UCSD-AML1 (cell line): Measurements from ENCODE around the gene AQP12A.

Experiments used
- DNase-seq: peaks from one replicate; lab custom pipeline; 2025; ENCODE audit not compliant: unreplicated experiment; lab: John Stamatoyannopoulos, UW

Gene AQP12A

DNA sequence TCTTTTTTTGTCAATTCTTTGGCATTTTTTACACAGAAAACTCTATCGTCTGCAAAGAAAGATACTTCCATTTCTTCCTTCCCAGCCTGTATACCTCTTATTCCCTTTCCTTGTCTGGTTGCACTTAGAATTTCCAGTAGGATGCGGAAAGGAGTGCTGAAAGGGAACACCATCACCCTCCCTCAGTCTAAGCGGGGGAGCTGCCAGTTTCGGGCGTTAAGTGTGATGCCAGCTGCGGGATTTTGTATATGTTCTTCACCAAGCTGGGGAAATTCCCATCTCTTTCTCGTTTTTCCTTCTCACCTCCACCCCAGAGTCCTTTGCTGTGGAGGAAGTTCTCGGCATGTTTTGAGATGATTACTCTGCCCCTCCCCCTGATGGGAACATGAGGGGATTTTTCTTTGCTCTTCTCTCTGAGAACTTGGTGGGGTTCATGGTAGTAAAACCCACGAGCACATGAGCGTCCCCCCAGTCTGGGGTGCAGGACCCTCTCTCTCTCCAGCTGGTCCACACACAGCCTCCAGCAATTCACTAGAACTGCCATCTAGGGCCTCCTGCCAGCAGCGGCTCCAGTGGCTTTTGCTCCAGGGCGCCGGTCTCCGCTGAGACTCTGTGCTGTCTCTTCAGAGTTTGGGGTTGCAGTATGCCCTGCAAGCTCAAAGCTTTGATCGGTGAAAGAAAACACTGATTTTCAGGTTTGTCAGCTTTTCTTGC is 15.5 kb downstream of the AQP12A start:
- no peak for DNase-seq

DNA sequence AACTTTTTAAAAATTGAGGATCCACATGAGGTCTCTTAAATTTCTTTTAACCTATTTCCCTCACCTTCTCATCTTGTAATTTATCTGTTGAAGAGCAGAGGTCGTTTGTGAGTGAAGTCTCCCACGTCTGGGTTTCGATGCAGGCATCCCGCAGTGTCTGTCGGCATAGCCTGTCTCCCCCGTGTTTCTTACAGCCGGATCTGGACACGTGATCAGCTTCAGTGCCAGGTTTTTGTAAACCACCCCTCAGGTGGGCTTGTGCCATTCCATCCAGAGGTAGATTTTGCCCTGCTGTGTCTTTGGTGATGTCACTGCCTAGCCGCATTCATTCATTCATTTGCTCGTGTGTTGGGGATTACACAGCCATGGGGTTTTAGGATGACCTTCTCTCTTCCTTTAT is 16.2 kb downstream of the AQP12A start:
- no peak for DNase-seq

DNA sequence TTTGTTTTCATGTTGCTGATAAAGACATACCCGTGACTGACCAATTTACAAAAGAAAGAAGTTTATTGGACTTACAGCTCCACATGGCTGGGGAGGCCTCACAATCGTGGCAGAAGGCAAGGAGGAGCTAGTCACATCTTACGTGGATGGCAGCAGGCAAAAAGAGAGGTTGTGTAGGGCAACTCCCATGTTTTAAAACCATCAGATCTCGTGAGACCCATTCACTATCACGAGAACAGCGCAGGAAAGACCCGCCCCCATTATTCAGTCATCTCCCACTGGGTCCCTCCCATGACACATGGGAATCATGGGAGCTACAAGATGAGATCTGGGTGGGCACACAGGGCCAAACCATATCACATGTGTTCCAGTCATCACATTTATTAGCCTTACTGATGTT is 16.8 kb downstream of the AQP12A start:
- DNase-seq: no peak

DNA sequence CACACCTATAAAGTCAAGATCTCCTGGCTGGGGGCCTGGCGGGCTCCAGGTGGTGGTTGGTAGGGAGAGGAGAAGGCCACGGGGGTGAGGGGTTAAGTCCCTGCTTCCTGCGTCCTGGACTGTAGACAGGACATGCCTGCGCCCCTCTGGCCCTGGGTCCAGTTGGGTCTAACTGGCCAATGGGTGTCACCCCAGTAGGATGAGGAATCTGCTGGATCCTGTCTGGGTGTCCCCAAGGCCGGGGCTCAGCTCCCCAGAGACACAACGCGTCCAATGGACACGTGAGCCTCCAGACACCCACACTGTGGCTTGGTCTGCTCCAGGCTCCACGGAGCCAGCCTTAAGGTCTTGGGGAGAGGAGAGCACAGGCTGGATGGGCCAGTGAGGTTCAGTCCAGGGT is 19.6 kb downstream of the AQP12A start:
- no peak for DNase-seq

DNA sequence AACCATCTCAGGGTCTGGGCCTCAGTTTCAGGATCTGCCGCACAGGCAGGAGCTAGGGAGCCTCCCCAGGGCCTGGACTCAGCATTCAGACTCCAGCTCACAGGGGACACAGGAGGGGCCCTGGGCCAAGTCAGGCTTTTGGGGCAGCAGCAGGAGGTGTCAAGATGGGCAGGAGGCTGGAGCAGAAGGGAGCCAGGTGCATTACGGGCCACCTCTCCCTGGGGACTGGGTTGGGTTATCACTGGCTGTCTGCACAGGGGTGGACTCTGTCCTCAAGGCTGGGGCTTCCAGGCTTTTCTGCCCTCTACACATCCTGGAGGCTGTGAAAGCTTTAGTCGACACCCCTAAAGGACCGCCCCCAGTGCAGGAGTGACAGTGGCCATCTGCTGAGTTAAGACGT is 20.0 kb downstream of the AQP12A start:
- DNase-seq: no peak

DNA sequence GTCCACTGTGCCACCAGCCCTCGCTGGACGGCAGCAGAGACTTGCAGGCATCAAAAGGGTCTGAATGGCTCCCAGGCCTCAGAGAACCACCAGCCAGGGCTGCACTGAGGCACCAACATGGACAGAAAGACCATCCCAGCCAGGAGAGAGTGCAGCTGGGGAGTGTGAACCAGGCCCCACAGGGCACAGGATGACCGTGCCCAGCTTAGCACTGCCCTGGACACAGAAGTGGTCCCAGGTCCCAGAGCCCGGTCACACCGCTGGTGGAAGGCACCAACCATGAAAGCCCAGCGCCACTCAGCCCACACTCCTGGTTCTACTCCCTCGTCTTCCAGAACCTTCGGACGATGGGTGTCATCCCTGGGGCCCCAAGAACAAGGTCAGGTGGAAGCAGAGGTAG is 20.5 kb downstream of the AQP12A start:
- DNase-seq: no peak

DNA sequence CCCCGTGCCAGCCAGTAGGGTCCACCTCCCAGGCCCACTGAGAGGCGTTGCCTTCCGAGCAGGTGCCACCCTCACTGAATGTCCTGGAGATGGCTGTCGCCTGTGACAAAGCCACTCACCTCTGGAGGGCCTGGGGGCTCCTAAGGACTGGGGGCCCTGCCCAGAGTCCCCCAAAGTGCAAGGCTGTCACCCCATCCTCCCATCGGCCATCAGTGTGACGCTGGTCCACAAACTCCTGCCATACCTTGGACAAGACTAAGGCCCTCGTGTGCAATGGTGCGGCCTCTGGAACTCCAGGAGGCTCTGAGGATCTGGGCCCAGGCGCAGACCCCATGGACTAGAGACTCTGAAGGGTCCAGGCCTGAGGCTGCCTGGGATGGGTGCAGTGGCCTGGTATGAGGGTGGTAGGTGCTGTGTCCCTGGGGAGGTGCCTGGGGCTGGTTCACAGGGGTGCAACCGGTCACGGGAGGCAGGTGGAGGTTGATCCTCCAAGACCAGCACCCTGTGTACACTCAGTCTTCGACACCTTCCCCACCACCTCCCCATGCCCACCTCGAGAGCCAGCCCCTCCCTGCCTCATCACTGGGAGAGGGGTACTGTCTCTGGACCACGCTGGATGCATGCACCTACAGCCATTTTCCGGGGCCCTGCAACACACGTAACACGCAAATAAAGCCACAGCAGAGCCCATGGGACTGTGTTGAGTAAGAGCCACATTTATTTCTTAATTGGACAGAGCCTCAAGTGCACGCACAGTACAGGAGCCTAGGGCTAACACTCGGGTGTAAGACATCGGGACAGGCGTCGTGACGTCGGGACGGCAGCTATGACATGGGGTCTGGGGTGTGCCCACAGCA is 21.6 kb downstream of the AQP12A start:
- no peak for DNase-seq

DNA sequence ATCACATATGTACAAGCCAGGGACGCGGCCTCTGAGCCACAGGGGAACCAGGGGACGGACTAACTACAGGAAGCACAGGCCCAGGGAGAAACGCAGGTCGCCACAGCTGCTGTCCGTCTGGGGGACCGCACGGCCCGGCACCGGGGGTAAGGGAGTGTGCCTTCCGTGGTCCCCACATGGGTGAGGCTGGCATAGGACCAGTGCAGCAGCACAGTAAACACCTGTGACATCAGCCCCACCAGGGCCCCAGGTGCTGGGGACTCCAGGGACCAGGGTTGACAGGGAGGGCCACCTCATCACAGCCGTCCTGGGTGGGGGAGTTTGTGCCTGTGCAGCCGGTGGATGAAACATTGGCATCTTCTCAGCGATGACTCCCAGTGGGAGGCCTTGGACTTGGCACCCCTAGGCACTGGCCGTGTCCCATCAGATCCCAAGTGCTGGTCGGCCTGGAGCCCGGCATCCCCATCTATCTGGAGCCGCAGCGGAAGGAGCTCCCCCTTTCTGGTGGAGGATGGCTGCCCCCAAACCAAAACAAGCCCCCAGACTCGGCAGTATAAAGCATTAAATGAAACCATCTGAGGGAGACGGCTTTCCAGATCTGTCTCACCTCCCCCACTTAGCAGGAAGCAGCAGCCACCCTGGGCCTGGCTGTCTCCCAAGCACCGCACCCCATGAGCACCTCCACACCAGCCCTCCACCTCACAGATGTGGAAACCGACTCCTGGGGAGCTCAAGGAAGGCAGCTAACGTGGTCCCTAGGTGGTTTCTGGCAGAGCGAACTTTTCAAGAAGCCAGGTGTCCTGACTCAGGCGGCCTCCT is 22.5 kb downstream of the AQP12A start:
- no peak for DNase-seq

DNA sequence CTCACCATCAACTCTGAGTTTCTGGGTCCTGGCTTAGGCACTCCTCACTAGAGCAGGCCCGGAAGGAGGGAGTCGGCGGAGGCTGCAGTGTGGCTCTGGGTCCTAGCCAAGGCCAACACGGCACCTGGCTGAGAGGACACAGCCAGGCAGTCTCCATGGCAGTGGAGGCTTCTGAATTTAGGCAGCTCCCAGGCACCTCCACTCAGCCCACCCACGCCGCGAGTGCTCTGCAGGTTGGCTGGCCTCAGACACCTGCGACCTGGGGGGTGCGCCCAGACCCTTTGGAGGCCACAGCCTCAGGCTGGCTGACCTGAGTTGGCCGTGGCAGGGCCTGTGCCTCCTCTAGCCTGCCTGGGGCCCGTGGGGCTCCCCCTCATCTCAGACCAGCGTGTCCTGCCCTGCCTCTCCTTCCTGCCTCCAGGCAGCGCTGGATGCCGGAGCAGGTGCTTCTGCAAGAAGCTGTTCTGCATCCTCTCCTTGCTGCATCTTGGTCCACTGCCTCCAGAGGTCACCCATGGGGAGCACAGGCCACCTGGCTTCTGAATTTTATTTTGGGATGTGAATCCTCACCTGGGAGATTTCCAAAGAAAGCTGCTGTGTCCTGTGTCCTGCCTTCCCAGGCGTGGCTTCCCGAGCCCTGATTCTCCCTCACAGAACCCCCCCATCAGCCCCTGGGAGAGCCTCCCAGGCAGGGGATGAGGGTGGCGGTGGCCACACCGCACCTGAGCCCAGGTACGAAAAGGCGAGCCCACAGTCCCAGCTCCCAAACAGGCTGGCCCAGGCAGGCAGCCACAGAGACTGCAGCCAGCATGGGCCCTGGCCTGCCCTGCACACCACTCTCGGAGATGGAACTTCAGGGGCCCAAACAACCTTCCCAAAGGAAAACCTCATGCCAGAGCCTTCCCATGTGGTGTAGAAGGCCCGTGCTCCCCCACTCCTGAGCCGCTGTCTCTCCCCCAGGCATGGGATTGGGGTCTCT is 23.4 kb downstream of the AQP12A start:
- DNase-seq: no peak

DNA sequence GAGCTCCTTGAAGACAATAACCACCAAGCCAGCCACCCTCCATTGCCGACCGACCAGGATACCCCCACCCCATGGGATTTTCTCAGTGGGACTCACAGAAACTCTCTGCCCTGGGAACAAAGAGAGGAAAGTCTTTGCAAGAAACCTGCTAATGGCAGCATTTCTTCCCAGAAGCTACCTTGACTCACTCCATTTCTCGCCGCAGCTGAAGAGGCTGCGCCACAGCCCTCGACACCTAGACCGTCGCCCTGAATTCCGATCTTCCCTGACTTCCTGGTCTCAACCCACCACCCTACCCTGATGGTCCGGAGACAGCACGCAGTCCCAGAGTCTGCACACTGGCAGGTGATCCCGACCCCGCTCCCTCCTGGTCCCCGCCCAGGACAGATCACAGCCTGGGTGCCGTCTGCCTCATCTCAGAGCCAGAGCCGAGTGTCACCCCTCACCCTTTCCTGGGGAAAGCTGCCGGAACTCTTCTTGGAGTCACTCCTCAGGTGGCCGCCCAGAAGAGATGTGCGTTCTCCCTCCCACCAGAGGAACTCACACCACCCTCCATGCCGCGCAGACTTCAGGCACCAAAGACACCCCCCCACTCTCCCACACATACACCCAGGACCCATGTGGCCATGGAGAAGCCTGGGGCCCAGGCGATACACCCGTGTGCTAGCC is 24.6 kb downstream of the AQP12A start:
- DNase-seq: no peak

DNA sequence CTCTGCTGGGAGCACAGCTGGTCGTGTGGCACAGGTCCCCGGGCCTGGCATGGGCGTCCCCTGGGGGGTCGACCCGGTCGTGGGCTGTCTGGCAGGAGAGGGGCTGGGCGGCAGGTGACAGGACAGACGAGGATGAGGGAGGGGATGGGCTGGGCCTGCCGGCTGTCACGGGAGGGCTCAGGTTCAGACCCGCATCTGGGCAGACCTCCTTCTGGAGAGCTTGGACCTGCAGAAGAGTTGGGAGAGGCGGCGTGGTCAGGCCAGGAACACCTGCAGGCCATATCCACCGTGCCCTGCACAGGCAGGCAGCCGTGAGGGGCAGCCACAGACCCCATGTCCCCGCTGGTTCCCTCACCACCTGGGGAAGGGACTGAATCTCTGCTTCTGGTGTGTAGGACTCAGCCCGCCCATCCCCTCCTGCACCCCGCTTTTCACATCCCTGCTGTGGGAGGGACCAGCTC is 25.5 kb downstream of the AQP12A start:
- DNase-seq: no peak

DNA sequence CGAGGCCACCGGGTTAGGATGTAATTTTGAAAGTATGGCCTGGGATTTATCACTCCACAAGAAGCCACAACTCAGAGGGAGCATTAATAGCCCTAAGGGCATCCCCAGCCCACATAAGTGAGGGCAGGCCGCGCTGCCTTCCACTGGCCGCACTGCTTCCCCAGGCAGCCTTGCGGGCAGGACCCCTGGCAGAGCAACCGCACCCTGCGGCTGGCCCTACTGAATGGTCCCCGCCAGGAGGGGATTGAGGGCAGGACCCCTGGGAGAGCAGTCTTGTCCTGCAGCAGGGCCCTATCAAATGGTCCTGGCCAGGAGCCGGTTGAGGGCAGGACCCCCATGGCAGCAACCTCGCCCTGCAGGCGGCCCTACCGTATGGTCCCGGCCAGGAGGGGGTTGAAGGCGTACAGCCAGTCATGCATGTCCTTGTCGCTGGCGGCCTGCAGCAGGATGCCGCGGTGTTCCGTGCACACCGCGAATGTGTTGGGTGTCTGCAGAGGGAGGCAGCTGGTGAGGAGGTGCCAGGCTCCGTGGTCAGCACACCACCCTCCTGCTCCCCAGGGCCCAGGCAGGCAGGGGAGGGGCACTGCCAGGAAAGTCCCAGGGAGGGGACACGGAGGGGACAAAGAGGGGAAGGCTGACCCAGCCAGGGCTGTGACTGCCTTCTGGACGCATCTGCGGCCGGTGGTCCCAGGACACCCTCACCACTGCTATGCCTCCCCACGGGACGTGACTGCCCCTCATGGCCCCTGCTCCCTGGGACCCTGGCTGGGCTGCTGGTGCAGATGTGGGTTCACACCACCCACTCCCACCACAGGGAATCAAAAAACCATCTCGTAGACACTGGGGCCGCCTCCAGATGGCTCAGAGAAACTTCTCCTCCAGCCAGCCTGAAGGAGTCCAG is 26.3 kb downstream of the AQP12A start:
- no peak for DNase-seq

DNA sequence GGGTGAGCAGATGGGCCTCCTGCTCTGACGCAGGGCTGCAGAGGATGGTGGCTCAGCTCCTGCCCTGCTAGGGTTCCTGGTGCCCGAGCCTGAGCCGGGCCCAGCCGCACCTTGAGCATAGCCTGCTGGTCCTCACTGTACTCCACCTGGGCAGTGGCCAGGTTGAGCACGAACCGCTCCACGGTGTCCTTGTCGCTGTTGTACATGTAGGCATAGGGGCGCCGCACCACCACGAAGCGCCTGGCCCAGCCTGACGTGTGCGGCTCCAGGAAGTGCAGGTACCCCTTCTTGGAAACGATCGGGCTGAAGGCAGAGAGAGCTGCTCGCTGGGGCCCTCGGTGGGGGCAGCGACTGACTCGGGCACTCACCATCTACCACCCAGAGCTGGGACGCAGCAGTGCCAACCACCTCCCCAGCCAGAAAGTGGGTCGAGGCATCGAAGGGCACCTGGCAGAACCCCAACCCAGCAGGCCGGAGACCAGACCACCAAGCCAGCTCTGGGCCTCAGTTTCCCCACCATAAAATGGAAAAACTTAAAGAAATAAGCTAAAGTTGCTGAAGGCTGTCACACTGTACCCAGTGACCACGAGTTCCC is 27.3 kb downstream of the AQP12A start:
- no peak for DNase-seq

DNA sequence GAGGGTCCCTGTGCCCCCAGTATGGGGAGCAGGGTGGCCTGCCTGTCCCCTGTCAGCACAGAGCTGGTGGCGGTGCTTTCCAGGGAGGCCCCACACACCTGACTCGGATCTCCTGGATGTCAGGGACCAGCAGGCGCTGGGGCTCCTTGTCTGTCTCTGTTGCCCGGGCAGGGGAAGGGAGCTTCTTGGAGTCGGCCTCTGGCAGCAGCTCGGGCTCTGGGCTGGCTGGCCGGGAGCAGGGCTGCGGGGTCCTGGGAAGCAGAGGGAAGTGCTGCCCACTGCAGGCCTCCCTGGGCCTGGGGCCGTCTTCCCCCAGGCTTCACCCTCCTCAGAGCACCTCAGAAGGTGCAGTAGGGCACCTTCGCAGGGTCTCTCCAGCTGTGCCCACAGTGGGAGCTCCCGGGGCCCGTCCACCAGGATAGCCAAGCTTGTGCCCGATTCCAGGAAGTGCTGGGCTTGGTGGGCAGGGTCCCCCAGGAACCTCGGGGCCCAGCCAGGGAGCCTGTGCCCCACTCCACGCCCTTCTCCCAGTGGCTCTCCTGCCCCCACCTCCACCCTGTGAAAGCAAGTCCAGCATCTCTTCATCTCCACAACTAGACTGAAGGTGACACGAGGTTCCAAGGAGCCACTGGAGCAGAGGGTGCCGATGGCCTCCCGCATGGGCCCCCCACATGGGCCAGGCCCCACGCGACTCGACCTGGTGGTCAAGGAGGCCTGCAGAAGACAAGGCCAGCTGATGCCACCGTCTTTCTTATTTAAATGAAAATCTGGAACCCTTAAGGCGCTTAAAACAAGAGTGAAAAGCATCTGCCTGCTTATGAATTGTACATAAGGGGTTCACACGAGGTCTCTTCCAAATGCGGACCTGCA is 28.2 kb downstream of the AQP12A start:
- DNase-seq: no peak

DNA sequence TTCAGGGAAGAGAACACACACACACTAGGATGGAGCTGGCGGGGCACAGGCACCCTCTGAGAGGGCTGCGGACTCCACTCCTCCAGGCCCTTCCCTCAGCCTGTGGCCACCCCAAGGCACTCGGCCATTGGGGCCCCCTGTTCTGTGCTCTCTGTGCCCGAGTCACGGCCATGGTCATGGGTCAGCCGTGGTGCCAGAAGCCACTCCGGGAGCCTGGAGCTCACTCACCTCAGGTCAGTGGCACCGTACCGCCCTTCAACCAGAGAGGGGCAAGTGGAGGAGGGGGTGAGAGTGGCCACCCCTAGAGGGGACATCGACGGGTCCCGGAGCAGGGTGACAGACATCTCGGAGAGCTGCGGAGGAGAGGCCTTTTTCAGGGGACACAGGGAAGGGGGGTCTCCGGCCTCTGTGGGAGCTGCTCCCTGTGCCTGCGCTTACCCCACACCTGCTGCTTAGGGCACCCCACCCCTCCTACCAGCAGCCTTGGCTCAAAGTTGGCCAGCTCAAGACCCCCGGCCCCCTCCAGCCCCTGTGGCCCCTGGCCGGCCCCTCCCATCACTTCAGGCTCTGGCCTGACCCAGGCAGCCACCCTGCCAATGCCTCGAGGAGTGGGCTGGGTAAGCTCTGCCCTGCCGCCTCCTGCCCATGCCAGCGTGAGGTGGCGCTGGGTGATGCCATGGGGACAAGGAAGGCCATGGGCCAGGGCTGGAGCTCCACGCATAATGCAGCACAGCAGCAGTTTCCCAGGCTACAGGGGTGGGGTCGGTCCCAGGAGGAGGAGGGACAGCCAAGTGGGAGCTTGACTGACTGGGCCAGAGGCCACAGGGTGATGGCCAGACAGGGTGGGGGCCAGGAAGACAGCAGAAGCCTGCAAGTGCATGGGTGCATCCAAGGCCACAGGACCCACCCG is 29.3 kb downstream of the AQP12A start:
- no peak for DNase-seq

DNA sequence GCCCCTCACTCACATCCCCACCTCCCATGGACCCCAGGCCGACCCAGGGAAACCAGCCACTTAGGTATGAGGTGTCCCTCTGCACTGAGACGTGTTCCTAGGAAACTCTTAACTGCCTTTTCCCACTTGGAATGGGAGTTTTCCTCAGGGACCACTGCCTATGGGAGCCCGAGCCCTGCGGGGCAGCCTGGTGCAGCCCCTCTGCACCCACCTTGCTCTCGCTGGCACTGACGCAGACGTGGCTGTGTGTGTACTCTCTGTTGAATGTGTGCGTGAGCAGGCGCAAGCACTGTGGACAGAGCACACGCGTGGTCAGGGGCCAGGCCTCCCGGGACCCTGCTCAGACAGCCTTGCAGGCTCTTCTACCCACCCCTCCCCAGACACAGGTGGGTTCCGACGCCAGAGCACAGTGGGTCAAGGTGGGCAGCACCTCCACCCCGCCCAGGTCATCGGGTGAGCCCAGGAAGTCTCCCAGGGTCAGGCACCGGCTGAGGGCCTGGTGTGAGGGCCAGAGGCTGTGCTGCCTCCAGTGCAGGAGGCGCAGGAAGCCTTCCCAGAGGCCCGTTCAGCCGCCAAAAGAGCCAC is 30.0 kb downstream of the AQP12A start:
- no peak for DNase-seq
